GM13976 (cell line): ENCODE measurements around the gene PPP1R9A.
"Not testable (repeated sequence)": the region's sequence is repeated elsewhere in the genome, so short reads cannot be mapped to it uniquely, and the experiment has no call there.

Source experiments
- DNase-seq: peaks from one replicate; pipeline ENCODE4 v3.0.0; 2012; ENCODE audit warnings: low spot score
- CTCF ChIP-seq: IDR thresholded peaks from 2 replicates; pipeline ENCODE4 v1.5.1; 2012; ENCODE audit warnings: borderline replicate concordance, mild to moderate bottlenecking; ENCODE audit not compliant: insufficient read depth; ENCODE audit errors: extremely low read depth, missing control alignments, control extremely low read depth
- in situ Hi-C: fragments of 300-500 bp; cut with MboI; formaldehyde crosslinking; loops from one replicate; pipeline ENCODE4 v1.12.0; 2022; ENCODE audit warnings: low sequenced_read_pairs, mixed read lengths, inconsistent platforms; ENCODE audit not compliant: unreplicated experiment

PPP1R9A gene

GRCh38 chr7:94980418-94981142 is 73.2 kb downstream of the PPP1R9A start:
- no peak for DNase-seq
- no peak for TF ChIP-seq CTCF
- in situ Hi-C loops, result no loop called here

- TF ChIP-seq CTCF, result no peak
- no peak for DNase-seq
- in situ Hi-C loops, result no loop called here
Observed at GRCh38 chr7:94995921-94996320, 88.5 kb downstream of the PPP1R9A start.

- no peak for TF ChIP-seq CTCF
- no peak for DNase-seq
- in situ Hi-C loops, result no loop called here
Observed at GRCh38 chr7:94996369-94996768, 89.0 kb downstream of the PPP1R9A start.

- DNase-seq, result no peak
- in situ Hi-C loops, result no loop called here
- TF ChIP-seq CTCF, result no peak
Observed at GRCh38 chr7:94997547-94997946, 90.2 kb downstream of the PPP1R9A start.

- in situ Hi-C loops, result no loop called here
- TF ChIP-seq CTCF, result no peak
- no peak for DNase-seq
Observed at GRCh38 chr7:94998266-94999068, 91.1 kb downstream of the PPP1R9A start.

GRCh38 chr7:94999069-94999351 is 91.6 kb downstream of the PPP1R9A start:
- TF ChIP-seq CTCF, result no peak
- in situ Hi-C loops, result no loop called here
- DNase-seq, result no peak

- in situ Hi-C loops, DNase-seq: not testable (repeated sequence)
Observed at GRCh38 chr7:94999601-95000000, 92.2 kb downstream of the PPP1R9A start.
